Iris pigment epithelial cell (primary cell): ENCODE measurements around the gene CHD9.
"Not testable (repeated sequence)": the region's sequence is repeated elsewhere in the genome, so short reads cannot be mapped to it uniquely, and the experiment has no call there.

ENCODE experiments used
- DNase-seq: peaks from one replicate; pipeline ENCODE4 v3.0.0-alpha.2; 2011; ENCODE audit warnings: low read depth

Gene CHD9

DNA sequence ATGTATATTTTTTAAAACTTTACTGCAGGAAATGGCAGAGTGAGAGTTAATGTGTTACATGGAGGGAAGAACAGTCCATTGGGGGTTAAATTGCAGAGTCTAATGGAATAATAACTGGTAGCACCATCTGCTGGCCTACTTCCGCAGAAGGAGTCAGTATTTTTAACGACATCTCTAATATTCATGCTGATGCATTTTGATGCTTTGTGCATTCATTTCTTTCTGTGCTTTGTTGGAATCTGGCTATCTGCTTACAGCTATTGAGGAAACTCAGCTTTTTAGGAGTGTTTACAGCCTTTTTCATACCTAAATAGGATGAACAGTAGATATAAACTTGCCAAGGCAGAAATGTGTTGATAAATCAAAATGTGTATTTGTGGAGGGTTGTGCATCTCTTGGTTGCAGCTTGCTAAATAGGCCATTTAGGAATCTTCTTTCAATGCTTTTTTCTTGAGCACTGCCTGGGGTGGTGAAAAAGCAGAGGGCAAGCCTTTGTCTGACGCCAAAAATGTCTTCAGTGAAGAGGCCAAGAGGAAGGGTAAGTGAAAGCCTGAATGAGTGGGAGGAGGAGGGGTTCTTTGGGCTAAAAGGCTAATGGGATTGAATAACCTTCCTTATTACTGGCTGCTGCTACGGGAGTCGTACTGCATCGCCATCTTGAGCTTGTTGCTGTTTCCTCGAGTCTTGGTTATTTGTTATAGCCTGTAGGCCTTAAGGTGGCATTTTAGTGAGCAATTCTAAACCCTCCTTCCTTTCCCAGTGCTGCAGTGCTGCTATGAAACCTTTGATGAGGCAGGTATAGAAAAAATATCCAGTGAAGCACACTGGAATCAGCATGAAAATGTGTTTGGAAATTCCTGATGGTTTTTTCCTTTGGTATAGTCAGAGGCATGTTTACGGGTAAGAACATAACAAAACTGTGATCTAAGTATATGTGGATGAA is 153.3 kb downstream of the CHD9 start:
- DNase-seq, result peak; percentile 87

- DNase-seq, result no peak
These were observed 154.6 kb downstream of the CHD9 start for GRCh38 chr16:53209429-53209828.

GRCh38 chr16:53209877-53210276 is 155.1 kb downstream of the CHD9 start:
- no peak for DNase-seq

DNA sequence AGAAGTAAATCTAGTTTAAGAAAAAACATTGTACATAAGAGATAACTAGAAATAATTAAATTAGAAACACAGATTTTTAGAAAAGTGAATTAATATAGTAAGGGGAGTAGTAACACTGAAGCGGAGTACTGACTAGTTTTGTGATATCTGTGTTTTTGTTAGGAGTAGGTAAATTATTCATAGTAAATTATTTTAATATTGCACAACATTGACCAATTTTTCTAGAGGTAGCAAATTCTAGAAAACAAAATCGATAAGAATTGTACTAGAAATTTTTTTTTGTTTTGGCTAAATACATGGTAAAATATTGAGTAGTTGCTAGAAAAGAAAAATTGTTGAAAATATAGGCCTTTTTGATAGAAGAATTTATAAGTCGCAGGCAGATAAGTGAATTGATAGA is 156.5 kb downstream of the CHD9 start:
- no peak for DNase-seq

DNA sequence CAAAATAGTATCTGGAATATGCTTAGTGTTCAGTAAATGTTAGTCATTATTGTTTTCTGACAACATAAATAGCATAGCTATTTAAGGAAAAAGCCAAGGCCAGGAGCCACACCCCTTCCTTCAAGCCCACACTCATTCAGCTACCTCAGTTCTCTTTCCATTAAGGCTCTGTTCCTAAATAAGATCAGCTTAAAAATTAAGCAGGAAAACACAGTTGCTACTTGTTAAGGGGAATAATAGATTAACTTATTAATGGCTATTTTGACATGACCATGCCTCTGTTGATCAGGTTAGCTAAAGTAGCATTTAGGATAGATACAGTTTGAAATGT is 158.1 kb downstream of the CHD9 start:
- peak; percentile 15 for DNase-seq

DNA sequence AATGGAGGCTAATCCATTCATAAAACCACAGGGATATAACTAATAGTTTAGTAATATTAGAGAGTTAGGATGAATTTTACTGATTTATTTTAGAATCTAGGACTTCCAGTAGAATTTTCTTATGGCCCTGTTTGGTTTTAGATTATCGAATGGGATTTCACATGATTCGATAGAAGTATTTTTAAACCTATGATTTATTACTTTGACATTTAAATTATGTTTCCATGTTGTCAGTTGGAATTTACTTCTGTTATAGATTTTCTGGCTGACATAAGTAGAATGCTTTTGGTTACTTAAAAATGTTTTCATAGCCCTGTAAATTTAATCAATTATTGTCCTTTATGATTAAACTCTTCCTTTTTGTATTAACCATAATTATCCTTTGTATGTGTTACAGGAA is 158.8 kb downstream of the CHD9 start:
- DNase-seq, result no peak

- DNase-seq, result no peak
These were observed 162.0 kb downstream of the CHD9 start for GRCh38 chr16:53216798-53217197.

- no peak for DNase-seq
These were observed 164.6 kb downstream of the CHD9 start for GRCh38 chr16:53219371-53219770.

DNA sequence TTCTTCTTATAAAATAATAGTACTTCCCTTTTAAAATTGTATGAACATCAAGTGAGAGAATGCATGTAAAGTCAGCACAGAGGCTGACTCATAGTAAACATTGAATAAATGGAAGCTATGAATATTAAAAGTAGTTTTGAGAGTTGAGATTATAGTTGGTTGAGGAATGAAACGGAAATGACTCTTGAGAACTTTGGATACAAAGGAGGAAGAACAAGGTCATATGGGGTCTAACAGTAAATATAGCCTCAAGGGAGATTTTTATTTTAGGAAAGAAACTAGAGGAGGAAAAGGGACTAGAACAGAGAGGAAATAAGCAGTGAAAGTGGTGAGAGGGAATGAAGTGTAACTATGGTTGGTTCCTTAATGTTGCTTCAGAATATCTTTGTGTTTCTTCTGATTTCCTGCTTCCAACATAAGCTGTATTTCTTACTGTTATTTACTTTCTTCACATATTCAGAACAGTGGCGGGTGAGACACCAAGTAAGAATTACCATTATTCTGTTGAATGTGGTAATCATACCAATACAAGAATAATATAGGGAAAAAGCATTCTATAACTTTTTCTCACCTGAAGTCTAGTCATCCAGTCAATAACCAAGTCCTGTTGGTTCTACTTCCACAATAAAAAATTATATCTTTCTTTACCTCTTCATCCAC is 165.1 kb downstream of the CHD9 start:
- peak; percentile 72 for DNase-seq

DNA sequence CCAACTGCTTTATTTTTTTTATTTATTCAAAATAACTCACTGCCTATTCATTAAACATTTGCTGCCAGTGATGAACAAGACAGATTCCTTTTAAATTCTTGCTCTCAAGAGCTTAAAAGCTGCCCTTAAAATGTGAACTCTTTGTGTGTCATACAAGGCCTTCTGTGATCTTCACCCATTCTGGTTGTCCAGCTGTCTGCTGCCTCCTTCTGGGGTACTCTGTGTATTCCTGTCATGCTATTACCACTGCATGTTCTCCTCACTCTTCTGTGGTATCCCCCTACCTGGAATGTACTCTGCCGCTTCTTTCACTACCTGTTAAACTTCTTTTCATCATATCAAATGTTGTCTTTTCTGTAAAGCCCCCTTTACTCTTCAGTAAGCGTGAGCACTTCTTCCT is 165.8 kb downstream of the CHD9 start:
- peak; percentile 81 for DNase-seq

- no peak for DNase-seq
These were observed 170.3 kb downstream of the CHD9 start for GRCh38 chr16:53224951-53225533.

- DNase-seq, result peak; percentile 49
These were observed 178.2 kb downstream of the CHD9 start for GRCh38 chr16:53232826-53233529.

- DNase-seq, result no peak
These were observed 180.0 kb downstream of the CHD9 start for GRCh38 chr16:53234836-53235235.

- DNase-seq, result peak; percentile 15
These were observed 181.1 kb downstream of the CHD9 start for GRCh38 chr16:53235851-53236250.

DNA sequence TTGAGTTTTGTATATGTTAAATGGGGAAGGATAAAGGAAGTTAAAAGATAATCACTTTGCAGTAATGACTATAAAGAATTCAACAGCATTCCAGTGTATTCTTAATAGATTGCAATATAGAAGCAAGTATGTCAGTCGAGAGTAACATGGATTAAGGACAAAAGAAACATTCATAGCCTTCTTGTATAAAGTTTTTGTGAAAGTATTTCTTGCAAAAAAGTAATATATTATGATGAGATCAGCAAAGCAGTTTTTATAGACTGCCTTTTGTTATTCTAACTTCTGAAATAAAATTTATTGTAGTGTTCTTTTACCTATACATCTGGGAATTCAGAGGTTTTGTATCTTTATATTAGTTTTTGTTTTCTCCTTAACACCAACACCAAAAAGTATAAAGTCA is 194.5 kb downstream of the CHD9 start:
- no peak for DNase-seq

DNA sequence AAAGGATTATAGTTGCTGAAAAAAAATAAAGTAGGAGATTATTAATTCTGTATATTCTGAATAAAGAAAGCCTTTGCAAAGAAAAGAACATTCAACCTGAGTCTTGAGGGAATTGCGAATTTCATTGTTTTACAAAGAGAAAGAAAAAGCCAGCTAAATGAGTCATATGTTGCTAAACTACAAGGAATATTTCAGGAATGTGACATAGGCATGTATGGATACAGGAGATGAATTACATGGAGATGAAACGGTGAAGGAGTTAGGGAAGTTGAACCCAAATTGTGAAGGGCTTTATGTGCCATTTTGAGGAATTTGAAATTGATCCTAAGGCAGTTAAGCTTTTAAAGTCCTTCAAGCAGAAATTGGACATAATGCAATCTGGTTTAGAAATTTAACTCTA is 202.2 kb downstream of the CHD9 start:
- peak; percentile 46 for DNase-seq

DNA sequence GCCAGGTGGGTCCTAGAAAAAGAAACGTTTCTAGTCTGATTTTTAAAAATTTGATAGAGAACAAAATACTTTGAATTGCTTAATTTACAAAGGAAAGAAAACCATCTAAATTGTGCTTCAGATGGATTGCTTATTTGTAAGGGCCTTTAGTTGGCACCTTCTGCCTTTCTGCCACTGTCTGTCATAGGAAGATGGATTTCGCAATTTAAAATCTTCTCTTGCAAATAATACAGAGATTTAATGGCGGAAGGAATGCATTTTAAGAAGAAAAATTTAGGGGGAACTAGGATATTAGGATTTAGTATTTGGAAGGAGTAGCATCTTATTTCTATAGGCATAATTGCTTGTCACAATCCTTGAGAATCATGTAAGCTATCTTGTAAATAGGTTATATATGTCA is 204.0 kb downstream of the CHD9 start:
- DNase-seq, result no peak

- DNase-seq, result no peak
These were observed 206.5 kb downstream of the CHD9 start for GRCh38 chr16:53261276-53261675.

GRCh38 chr16:53262645-53263044 is 207.9 kb downstream of the CHD9 start:
- DNase-seq, result no peak

DNA sequence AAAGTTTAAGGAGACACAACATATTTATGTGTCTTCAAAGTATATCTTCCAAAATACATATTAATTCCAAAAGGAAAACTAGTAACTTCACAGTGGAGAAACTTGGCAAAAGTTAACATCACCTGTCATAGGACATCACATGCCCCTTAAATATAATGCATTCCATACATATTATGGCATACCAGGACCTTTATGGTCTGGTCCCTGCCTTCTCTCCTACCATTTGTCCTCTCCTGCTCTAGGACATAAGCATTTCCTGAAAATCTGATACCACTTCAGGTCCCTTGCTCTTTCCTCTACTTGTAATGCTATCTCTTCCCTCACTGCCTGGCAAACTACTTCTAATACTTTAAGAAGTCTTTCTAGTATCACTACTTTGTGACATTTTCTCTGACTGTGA is 211.4 kb downstream of the CHD9 start:
- no peak for DNase-seq

DNA sequence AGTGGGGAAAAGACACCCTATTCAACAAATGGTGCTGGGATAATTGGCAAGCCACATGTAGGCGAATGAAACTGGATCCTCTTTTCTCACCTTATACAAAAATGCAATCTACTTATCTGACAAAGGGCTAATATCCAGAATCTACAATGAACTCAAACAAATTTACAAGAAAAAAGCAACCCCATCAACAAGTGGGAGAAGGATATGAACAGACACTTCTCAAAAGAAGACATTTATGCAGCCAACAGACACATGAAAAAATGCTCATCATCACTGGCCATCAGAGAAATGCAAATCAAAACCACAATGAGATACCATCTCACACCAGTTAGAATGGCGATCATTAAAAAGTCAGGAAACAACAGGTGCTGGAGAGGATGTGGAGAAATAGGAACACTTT is 223.7 kb downstream of the CHD9 start:
- not testable (repeated sequence) for DNase-seq

- no peak for DNase-seq
These were observed 226.5 kb downstream of the CHD9 start for GRCh38 chr16:53281280-53281679.

DNA sequence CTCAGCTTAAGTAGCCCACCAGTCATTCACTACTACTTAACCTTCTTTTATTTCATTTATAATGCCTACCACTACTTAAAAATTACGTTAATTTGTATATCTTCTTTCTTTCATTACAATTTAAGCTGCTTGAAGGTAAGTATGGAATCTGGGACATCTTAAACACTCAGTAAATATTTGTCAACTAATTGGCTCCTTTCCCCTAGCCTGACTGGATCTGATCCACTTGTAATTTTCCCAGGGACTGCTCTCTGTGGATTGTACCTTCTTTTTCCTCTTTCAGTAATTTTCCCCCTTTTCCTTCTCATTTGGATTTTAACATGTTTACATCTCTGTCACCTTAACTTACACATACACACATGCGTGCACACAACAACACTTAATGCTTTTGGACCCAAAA is 227.1 kb downstream of the CHD9 start:
- no peak for DNase-seq
